Heart left ventricle (tissue), 16 donors: ENCODE measurements around the gene RAD51B. TPM values are rescaled to one million over a fixed set of nuclear protein-coding genes. Genes with fewer than 3 reads are reported as not detected.

Source experiments
- ATAC-seq, 4 donors: fragments of 200-7000 bp; cut with Tn5 transposase; one replicate each; pipeline ENCODE4 v1.9.1; 2020 to 2022; ENCODE audit warnings: moderate library complexity in 4 of 4, mild to moderate bottlenecking in 3 of 4, moderate number of reproducible peaks in 1 of 4
- DNase-seq, 5 donors: peaks; one replicate each; pipeline ENCODE4 v3.0.0-alpha.2; 2020
- H3K27ac ChIP-seq, 12 donors: fragments of 200-600 bp; sonication (generic) in 4 of 12; one replicate each; pipeline versions ENCODE4 v1.5.0 to v1.8.0; 2016 to 2022; ENCODE audit warnings: mild to moderate bottlenecking in 2 of 12
- H3K27me3 ChIP-seq, 9 donors: fragments of 200-600 bp; sonication (generic) in 2 of 9; one replicate each; pipeline versions ENCODE4 v1.5.1 to v1.8.0; 2016 to 2022; ENCODE audit warnings: mild to moderate bottlenecking in 3 of 9
- H3K36me3 ChIP-seq, 9 donors: fragments of 200-600 bp; sonication (generic) in 2 of 9; one replicate each; pipeline versions ENCODE4 v1.5.0 to v1.8.0; 2018 to 2022; ENCODE audit warnings: mild to moderate bottlenecking in 2 of 9
- H3K4me1 ChIP-seq, 12 donors: fragments of 200-600 bp; sonication (generic) in 4 of 12; one replicate each; pipeline versions ENCODE4 v1.5.0 to v1.8.0; 2016 to 2022; ENCODE audit warnings: mild to moderate bottlenecking in 3 of 12
- H3K4me3 ChIP-seq, 12 donors: fragments of 200-600 bp; sonication (generic) in 4 of 12; one replicate each; pipeline versions ENCODE4 v1.5.0 to v1.8.0; 2017 to 2022; ENCODE audit warnings: mild to moderate bottlenecking in 9 of 12, moderate library complexity in 4 of 12
- H3K9me3 ChIP-seq, 12 donors: fragments of 200-600 bp; sonication (generic) in 4 of 12; one replicate each; pipeline versions ENCODE4 v1.5.0 to v1.8.0; 2016 to 2022; ENCODE audit warnings: mild to moderate bottlenecking in 1 of 12
- CTCF ChIP-seq, 12 donors: fragments of 200-600 bp; sonication (generic) in 4 of 12; IDR thresholded peaks; one replicate each; pipeline versions ENCODE4 v1.5.0 to v1.8.0; 2018 to 2022; ENCODE audit warnings: antibody characterized with exemption in 12 of 12, mild to moderate bottlenecking in 5 of 12
- POLR2A ChIP-seq, 2 donors: fragments of 450-650 bp; IDR thresholded peaks; one replicate each; pipeline ENCODE4 v1.6.1; 2017; ENCODE audit warnings: antibody characterized with exemption in 2 of 2, mild to moderate bottlenecking in 2 of 2, moderate library complexity in 2 of 2
- WGBS, 4 donors: extraction: QIAGEN DNeasy Blood & Tissue Kit in 2 of 4; methylation state at CpG; one replicate each; pipeline versions ENCODE4 v1.1.5 to v1.1.7; 2013 to 2018; 5-methylcytosine and 5-hydroxymethylcytosine counted together
- intact Hi-C, 10 donors: fragments of 100-400 bp; cut with DNase I; formaldehyde crosslinking; loops; one replicate each; pipeline versions ENCODE4 v1.11.1 to v1.14.2; 2022
- polyA plus RNA-seq, 2 donors: library from polyadenylated mRNA; stranded (reverse); fragments of 200-250 nt; gene quantifications; one replicate each; pipeline ENCODE4 v1.2.3, GENCODE V29; 2013
- total RNA-seq, 9 donors: library from RNA; depleted of rRNA in 2 of 9; stranded (reverse); fragments of >200 nt in 2 of 9; fragmentation: NEBNext Ultra II Directional in 3 of 9; extraction: Animal tissue kit (Norgen Biotek cat#: 25700) in 3 of 9; gene quantifications; one replicate each; pipeline versions ENCODE4 v1.1.0 to v1.2.4, GENCODE V29; 2016 to 2023
- donor health status: ischemic (EF 13 %, LVEDD 7.1; RV severe dilation, severe dysfunction).
- donor health status: healthy with polysubstance abuse.
- donor health status: DM: no; HTN: yes; CAD: no.
- donor health status: DM: no; HTN: no; CAD: no.
- donor health status: ischemic (EF 25% LVEDD 6.9; RV normal size, moderate dysfunction).
- donor health status: ischemic (EF 25% LVEDD 5.7; RV mildly dilated, moderate dysfunction).
- donor health status: healthy.
- donor health status: DM: yes; HTN: yes; CAD: no.
- donor health status: ischemic (EF 35%, LVEDD 5.7; RV mildly dilated, moderate dysfunction).
- donor health status: nonischemic (EF 11% LVEDD 7.7; RV severe dilation, severe dysfunction).
- donor health status: DM: yes; HTN: yes; CAD: no.
- donor health status: PGD.
- donor health status: ischemic (EF 29% LVEDD 5.4; RV normal size, mild dysfunction).
- donor health status: nonischemic (EF 23%, LVEDD 6.1; RV moderate dilation, normal function).

RAD51B gene
- total and polyA plus RNA-seq, 11 donors = 1.3 to 11.3 (median 3.2) TPM

- Histone ChIP-seq H3K27me3 (no peaks in the 10 kb centered on the region), H3K36me3 (no peaks in the 10 kb centered on the region), H3K9me3 (no peaks in the 10 kb centered on the region), H3K27ac (peak overlapping the region in 11 of 12 donors; percentile 36 to 86 (median 63)), H3K4me3 (peak overlapping the region in 7 of 12 donors; percentile 6 to 43 (median 18)), H3K4me1 (peaks cover 0 to 47% (median 13%) of the 10 kb centered on the region in 12 donors)
- WGBS, 4 donors = 41 to 53% (median 48%) methylated on average over 5 of the region's 5 CpGs
- no peak for TF ChIP-seq CTCF (IDR thresholded peaks at IDR 0.05)
- TF ChIP-seq POLR2A (IDR thresholded peaks at IDR 0.05) = no peak
- DNase-seq (peak in 3 of 5 donors; percentile 16 to 33 (median 31)), ATAC-seq (peak; percentile 32 to 92 (median 84))
- intact Hi-C loops = loop anchor here in 1 of 10 donors (10.0 kb wide), 1 partner anchor 256 kb away; no protein-coding TSS in a partner anchor
Measured at GRCh38 chr14:68210729-68211299, 391.2 kb downstream of the RAD51B start.

- 91 to 98% (median 96%) methylated on average over 2 of the region's 2 CpGs for WGBS, 4 donors
- H3K36me3 ChIP-seq = no peaks in the 10 kb centered on the region
- DNase-seq = no peak
- peak overlapping the region in 9 of 12 donors; percentile 36 to 86 (median 63) for H3K27ac ChIP-seq
- no peaks in the 10 kb centered on the region for H3K9me3 ChIP-seq
- H3K27me3 ChIP-seq = no peaks in the 10 kb centered on the region
- no peak for TF ChIP-seq POLR2A (IDR thresholded peaks at IDR 0.05)
- no peak for TF ChIP-seq CTCF (IDR thresholded peaks at IDR 0.05)
- intact Hi-C loops = loop anchor here in 1 of 10 donors (10.0 kb wide), 1 partner anchor 257 kb away; no protein-coding TSS in a partner anchor
- ATAC-seq = no peak
- no peak overlapping the region for H3K4me3 ChIP-seq
- H3K4me1 ChIP-seq = peaks cover 0 to 53% (median 15%) of the 10 kb centered on the region in 12 donors
Measured at GRCh38 chr14:68211421-68211820, 391.8 kb downstream of the RAD51B start.

GRCh38 chr14:68211886-68212285, 392.3 kb downstream of the RAD51B start:
- H3K27me3 ChIP-seq = no peaks in the 10 kb centered on the region
- no peak for DNase-seq
- no peak overlapping the region for H3K4me3 ChIP-seq
- H3K27ac ChIP-seq = peak overlapping the region in 2 of 12 donors; percentile 26 to 86
- 87 to 90% (median 88%) methylated on average over 2 of the region's 2 CpGs for WGBS, 4 donors
- intact Hi-C loops = loop anchor here in 1 of 10 donors (10.0 kb wide), 1 partner anchor 257 kb away; no protein-coding TSS in a partner anchor
- H3K4me1 ChIP-seq = peaks cover 0 to 54% (median 15%) of the 10 kb centered on the region in 12 donors
- H3K9me3 ChIP-seq = no peaks in the 10 kb centered on the region
- no peak for ATAC-seq
- TF ChIP-seq CTCF (IDR thresholded peaks at IDR 0.05) (no peak), POLR2A (IDR thresholded peaks at IDR 0.05) (no peak)
- H3K36me3 ChIP-seq = no peaks in the 10 kb centered on the region

- Histone ChIP-seq H3K27ac (peak overlapping the region in 1 of 12 donors; percentile 26), H3K27me3 (no peaks in the 10 kb centered on the region), H3K4me3 (no peak overlapping the region), H3K9me3 (no peaks in the 10 kb centered on the region), H3K4me1 (peaks cover 0 to 54% (median 15%) of the 10 kb centered on the region in 12 donors), H3K36me3 (no peaks in the 10 kb centered on the region)
- no peak for TF ChIP-seq POLR2A (IDR thresholded peaks at IDR 0.05)
- TF ChIP-seq CTCF (IDR thresholded peaks at IDR 0.05) = no peak
- DNase-seq (no peak), ATAC-seq (no peak)
- intact Hi-C loops = loop anchor here in 1 of 10 donors (10.0 kb wide), 1 partner anchor 258 kb away; no protein-coding TSS in a partner anchor
Measured at GRCh38 chr14:68212361-68212760, 392.8 kb downstream of the RAD51B start.
